Uterus (tissue), 4 donors: Measurements from ENCODE around the gene MICAL2. TPM values are rescaled to one million over a fixed set of nuclear protein-coding genes. Genes with fewer than 3 reads are reported as not detected.

Experiments used
- DNase-seq, 2 donors: peaks; one replicate each; pipeline ENCODE4 v3.0.0-alpha.2; 2019 to 2020
- H3K27ac ChIP-seq, 2 donors: fragments of 200-600 bp; sonication (generic); 1 replicate in 1 of 2; 2 replicates in 1 of 2; pipeline ENCODE4 v1.5.1; 2016 to 2018
- H3K27me3 ChIP-seq, 2 donors: fragments of 200-600 bp; sonication (generic); one replicate each; pipeline ENCODE4 v1.5.1; 2018 to 2019; ENCODE audit warnings: control low read depth in 1 of 2
- H3K36me3 ChIP-seq, 2 donors: fragments of 200-600 bp; sonication (generic); one replicate each; pipeline ENCODE4 v1.5.1; 2019; ENCODE audit warnings: control low read depth in 1 of 2
- H3K4me1 ChIP-seq, 2 donors: fragments of 200-600 bp; sonication (generic); one replicate each; pipeline ENCODE4 v1.5.1; 2018 to 2019; ENCODE audit warnings: control low read depth in 1 of 2
- H3K4me3 ChIP-seq, 2 donors: fragments of 200-600 bp; sonication (generic); 1 replicate in 1 of 2; 2 replicates in 1 of 2; pipeline ENCODE4 v1.5.1; 2018 to 2019; ENCODE audit warnings: mild to moderate bottlenecking in 1 of 2
- H3K9me3 ChIP-seq, 2 donors: fragments of 200-600 bp; sonication (generic); one replicate each; pipeline ENCODE4 v1.5.1; 2019; ENCODE audit warnings: control low read depth in 1 of 2
- CTCF ChIP-seq, 4 experiments: fragments of 200-600 bp in 2 of 4; fragments of 450-650 bp in 2 of 4; sonication (generic) in 2 of 4; IDR thresholded peaks; one replicate each; pipeline ENCODE4 v1.5.1; 2016 to 2019; ENCODE audit warnings: antibody characterized with exemption in 4 of 4, mild to moderate bottlenecking in 2 of 4, moderate library complexity in 1 of 4
- POLR2A ChIP-seq, 2 donors: fragments of 450-650 bp; IDR thresholded peaks; one replicate each; pipeline ENCODE4 v1.6.1; 2016; ENCODE audit warnings: antibody characterized with exemption in 2 of 2, mild to moderate bottlenecking in 1 of 2, moderate library complexity in 1 of 2
- intact Hi-C: fragments of 100-400 bp; cut with DNase I; formaldehyde crosslinking; loops from one replicate; pipeline ENCODE4 v1.15.1; 2023; ENCODE audit warnings: low total_unique reads
- total RNA-seq, 4 donors: library from RNA; depleted of rRNA in 3 of 4; stranded (reverse); fragments of >200 nt in 3 of 4; gene quantifications; one replicate each; pipeline versions ENCODE4 v1.1.0 to v1.2.4, GENCODE V29; 2014 to 2023
- donor health status: DM: yes; HTN: yes; CAD: no.

MICAL2 gene
- total RNA-seq, 4 donors from 2014 or later = 29.6 to 139 (median 53.1) TPM

- peaks cover under 1 to 4% of the 10 kb centered on the region in 2 donors for H3K4me1 ChIP-seq
- no peak for TF ChIP-seq POLR2A (IDR thresholded peaks at IDR 0.05)
- TF ChIP-seq CTCF (IDR thresholded peaks at IDR 0.05) = no peak
- DNase-seq = no peak
- no peak overlapping the region for H3K27ac ChIP-seq
- H3K9me3 ChIP-seq = no peaks in the 10 kb centered on the region
- H3K36me3 ChIP-seq = no peaks in the 10 kb centered on the region
- intact Hi-C loops = no loop called here
- H3K4me3 ChIP-seq = no peak overlapping the region
- no peaks in the 10 kb centered on the region for H3K27me3 ChIP-seq
Observed at GRCh38 chr11:12091956-12092558, 18.3 kb upstream of the MICAL2 start.

GRCh38 chr11:12092714-12093113 lies 17.7 kb upstream of the MICAL2 start:
- Histone ChIP-seq H3K4me1 (no peaks in the 10 kb centered on the region), H3K36me3 (no peaks in the 10 kb centered on the region), H3K9me3 (no peaks in the 10 kb centered on the region), H3K4me3 (no peak overlapping the region), H3K27ac (no peak overlapping the region), H3K27me3 (no peaks in the 10 kb centered on the region)
- TF ChIP-seq CTCF (IDR thresholded peaks at IDR 0.05) (no peak), POLR2A (IDR thresholded peaks at IDR 0.05) (no peak)
- no peak for DNase-seq
- intact Hi-C loops = no loop called here

GRCh38 chr11:12094872-12095800 lies 15.3 kb upstream of the MICAL2 start:
- H3K4me3 ChIP-seq = no peak overlapping the region
- no peaks in the 10 kb centered on the region for H3K27me3 ChIP-seq
- no peaks in the 10 kb centered on the region for H3K36me3 ChIP-seq
- H3K4me1 ChIP-seq = no peaks in the 10 kb centered on the region
- peak overlapping the region in 1 of 2 donors; percentile 18 for H3K27ac ChIP-seq
- intact Hi-C loops = no loop called here
- no peak for DNase-seq
- TF ChIP-seq CTCF (IDR thresholded peaks at IDR 0.05) (no peak), POLR2A (IDR thresholded peaks at IDR 0.05) (no peak)
- H3K9me3 ChIP-seq = no peaks in the 10 kb centered on the region

GRCh38 chr11:12097219-12097618 lies 13.2 kb upstream of the MICAL2 start:
- Histone ChIP-seq H3K4me1 (no peaks in the 10 kb centered on the region), H3K27ac (no peak overlapping the region), H3K27me3 (no peaks in the 10 kb centered on the region), H3K9me3 (no peaks in the 10 kb centered on the region), H3K36me3 (no peaks in the 10 kb centered on the region), H3K4me3 (no peak overlapping the region)
- intact Hi-C loops = no loop called here
- DNase-seq = no peak
- TF ChIP-seq POLR2A (IDR thresholded peaks at IDR 0.05) = no peak
- TF ChIP-seq CTCF (IDR thresholded peaks at IDR 0.05) = no peak

GRCh38 chr11:12098601-12099000 lies 11.8 kb upstream of the MICAL2 start:
- intact Hi-C loops = no loop called here

More at GRCh38 chr11:12098601-12099000, 11.8 kb upstream of the MICAL2 start:
- no peaks in the 10 kb centered on the region for H3K27me3 ChIP-seq
- DNase-seq = no peak
- H3K4me1 ChIP-seq = no peaks in the 10 kb centered on the region
- TF ChIP-seq POLR2A (IDR thresholded peaks at IDR 0.05) (no peak), CTCF (IDR thresholded peaks at IDR 0.05) (no peak)
- no peaks in the 10 kb centered on the region for H3K9me3 ChIP-seq
- no peak overlapping the region for H3K27ac ChIP-seq
- H3K36me3 ChIP-seq = no peaks in the 10 kb centered on the region
- no peak overlapping the region for H3K4me3 ChIP-seq
